HepG2 (cell line): ENCODE data around the gene AFTPH.

Experiments
- DNMT1 ChIP-seq: sonication (generic); formaldehyde crosslinking; IDR thresholded peaks from 2 replicates; pipeline ENCODE4 v1.5.1; 2020; ENCODE audit warnings: mild to moderate bottlenecking, missing genetic modification reagents
- GTF2F1 ChIP-seq: fragments of 150-350 bp; IDR thresholded peaks from 2 replicates; pipeline ENCODE4 v1.6.1; 2014; ENCODE audit warnings: low read length
- ZNF740 ChIP-seq: sonication (generic); formaldehyde crosslinking; IDR thresholded peaks from 2 replicates; pipeline ENCODE4 v1.4.0; 2020; ENCODE audit warnings: missing genetic modification reagents

- TF ChIP-seq GTF2F1: no peak
- no peak for TF ChIP-seq DNMT1 (CRISPR knock-in tag)
- TF ChIP-seq ZNF740 (CRISPR knock-in tag): no peak
Observed at GRCh38 chr2:64501946-64502345, 22.2 kb upstream of the AFTPH start.
